Endothelial cell of umbilical vein (primary cell): ENCODE results near the gene ARHGAP42. TPM values are rescaled to one million over a fixed set of nuclear protein-coding genes. Genes with fewer than 3 reads are reported as not detected.

ENCODE experiments used
- BruUV-seq: library from RNA; stranded (reverse); fragments of 400-500 nt; replicated peaks from 2 replicates; lab custom pipeline; 2021; lab: Mats Ljungman, UMichigan
- CTCF ChIA-PET: fragments of 300-600, 350-600 bp; sonication (Branson Sonifier 250); formaldehyde crosslinking; loops from one replicate; lab custom pipeline; 2021; ENCODE audit warnings: antibody characterized with exemption, inconsistent platforms; lab: Charles Lee
- POLR2A ChIA-PET: fragments of 300-600, 350-600 bp; sonication (Branson Sonifier 250); formaldehyde crosslinking; loops from one replicate; lab custom pipeline; 2021; ENCODE audit warnings: antibody characterized with exemption, inconsistent platforms; lab: Charles Lee
- DNase-seq: peaks from one replicate; pipeline ENCODE4 v3.0.0-alpha.2; 2011; ENCODE audit warnings: low read depth, low spot score
- FAIRE-seq: peaks from 2 replicates; lab custom pipeline; 2011; peaks lifted over from hg19 to GRCh38; lab: Jason Lieb, UNC
- H2AFZ ChIP-seq: 2 replicates; pipeline ENCODE4 v1.6.0; 2012; ENCODE audit warnings: low read depth, low read length, control low read depth, inconsistent platforms
- H3K27ac ChIP-seq: 2 replicates; pipeline ENCODE4 v1.5.1; 2011; ENCODE audit warnings: low read depth, mild to moderate bottlenecking, control low read depth, low read length, moderate library complexity; ENCODE audit not compliant: insufficient read depth
- H3K27me3 ChIP-seq, 2 experiments: 2 replicates each; pipeline versions ENCODE4 v1.6.0 to v1.6.1; 2011; ENCODE audit warnings: low read length in 2 of 2, mixed read lengths in 1 of 2; ENCODE audit not compliant: control insufficient read depth in 2 of 2, insufficient read depth in 2 of 2
- H3K36me3 ChIP-seq, 2 experiments: 2 replicates in 1 of 2; 3 replicates in 1 of 2; pipeline ENCODE4 v1.5.1; 2011; ENCODE audit warnings: low read length in 2 of 2, mild to moderate bottlenecking in 1 of 2, moderate library complexity in 1 of 2; ENCODE audit not compliant: control insufficient read depth in 2 of 2, insufficient read depth in 2 of 2; ENCODE audit errors: extremely low read depth in 1 of 2
- H3K4me1 ChIP-seq: 3 replicates; pipeline ENCODE4 v1.5.1; 2011; ENCODE audit warnings: mild to moderate bottlenecking, low read length; ENCODE audit not compliant: control insufficient read depth, insufficient read depth; ENCODE audit errors: extremely low read depth
- H3K4me2 ChIP-seq: 2 replicates; pipeline ENCODE4 v1.6.1; 2011; ENCODE audit warnings: low read length, control low read depth, mixed read lengths; ENCODE audit not compliant: insufficient read depth
- H3K4me3 ChIP-seq, 3 experiments: fragments of 200-600 bp in 1 of 3; sonication (generic), shearing (Covaris generic) in 1 of 3; replicated peaks in 1 of 3; 2 replicates each; pipeline ENCODE4 v1.5.1; 2011 to 2016; ENCODE audit warnings: control low read depth in 3 of 3, low read length in 3 of 3, mild to moderate bottlenecking in 2 of 3, inconsistent platforms in 1 of 3, low read depth in 1 of 3, moderate library complexity in 1 of 3; ENCODE audit not compliant: insufficient read depth in 1 of 3
- H3K79me2 ChIP-seq: 2 replicates; pipeline ENCODE4 v1.6.0; 2012; ENCODE audit warnings: low read length, inconsistent platforms; ENCODE audit not compliant: control insufficient read depth, insufficient read depth
- H3K9ac ChIP-seq: replicated peaks from 2 replicates; pipeline ENCODE3; 2011; ENCODE audit warnings: low read length, control low read depth; ENCODE audit not compliant: insufficient read depth; ENCODE audit errors: extremely low read depth
- H3K9me1 ChIP-seq: replicated peaks from 3 replicates; pipeline ENCODE4 v1.6.0; 2011; ENCODE audit warnings: mild to moderate bottlenecking, low read length; ENCODE audit not compliant: control insufficient read depth, insufficient read depth; ENCODE audit errors: extremely low read depth
- H3K9me3 ChIP-seq: replicated peaks from 2 replicates; pipeline ENCODE4 v1.5.1; 2012; ENCODE audit warnings: low read length, inconsistent platforms; ENCODE audit not compliant: control insufficient read depth, insufficient read depth
- H4K20me1 ChIP-seq: replicated peaks from 2 replicates; pipeline ENCODE3; 2011; ENCODE audit warnings: mild to moderate bottlenecking, low read length; ENCODE audit not compliant: control insufficient read depth, insufficient read depth; ENCODE audit errors: extremely low read depth
- EZH2 ChIP-seq: IDR thresholded peaks from 2 replicates; pipeline ENCODE4 v1.6.1; 2012; ENCODE audit warnings: borderline replicate concordance, low read depth, mild to moderate bottlenecking, moderate library complexity, low read length, inconsistent platforms; ENCODE audit not compliant: severe bottlenecking
- FOS ChIP-seq: IDR thresholded peaks from 2 replicates; pipeline ENCODE4 v1.6.1; 2011; ENCODE audit warnings: mild to moderate bottlenecking, low read length, moderate library complexity, borderline replicate concordance; ENCODE audit not compliant: insufficient read depth
- GATA2 ChIP-seq: IDR thresholded peaks from 2 replicates; pipeline ENCODE4 v1.7.0; 2011; ENCODE audit warnings: low read depth, mild to moderate bottlenecking, moderate library complexity, mixed read lengths, low read length; ENCODE audit not compliant: insufficient read length, insufficient read depth
- JUN ChIP-seq: IDR thresholded peaks from 2 replicates; pipeline ENCODE4 v1.6.1; 2011; ENCODE audit warnings: borderline replicate concordance, low read depth; ENCODE audit not compliant: insufficient read length, insufficient read depth
- MYC ChIP-seq: IDR thresholded peaks from one replicate; pipeline ENCODE4 v1.6.1; 2011; ENCODE audit warnings: mild to moderate bottlenecking, low read depth, low read length
- POLR2A ChIP-seq: IDR thresholded peaks from 2 replicates; pipeline ENCODE4 v1.6.1; 2012; ENCODE audit warnings: low read depth, mild to moderate bottlenecking, control low read depth, low read length
- POLR2AphosphoS5 ChIP-seq: IDR thresholded peaks from 2 replicates; pipeline ENCODE4 v1.6.1; 2012; ENCODE audit warnings: low read depth, mild to moderate bottlenecking, control low read depth, low read length, moderate library complexity; ENCODE audit not compliant: insufficient read depth
- dilution Hi-C: fragments of 300-500 bp; cut with MboI; formaldehyde crosslinking; loops from one replicate; pipeline ENCODE4 v1.15.0; 2019; ENCODE audit warnings: low sequenced_read_pairs; ENCODE audit not compliant: extremely low pct_ligation_motif_present
- intact Hi-C: fragments of 100-400 bp; cut with micrococcal nuclease; formaldehyde crosslinking; loops from one replicate; pipeline ENCODE4 v1.10.0; 2022
- polyA plus RNA-seq, 4 experiments: library from polyadenylated mRNA; depleted of rRNA in 3 of 4; stranded (reverse) in 3 of 4; unstranded in 1 of 4; fragments of >200 nt; gene quantifications; 2 replicates each; pipeline versions ENCODE4 v1.2.1 to v1.2.3, GENCODE V29; 2011 to 2012; ENCODE audit warnings: missing spikeins in 1 of 4
- total RNA-seq: library from RNA; stranded (reverse); gene quantifications from 2 replicates; pipeline ENCODE4 v1.2.3, GENCODE V29; 2021
- TF ChIP-seq, protein P1 (sequence below): IDR thresholded peaks from 2 replicates; pipeline ENCODE4 v1.6.1; 2011; ENCODE audit not compliant: insufficient read depth, insufficient read length
- TF ChIP-seq, protein P2 (sequence below), 2 donors: IDR thresholded peaks; 1 replicate in 1 of 2; 2 replicates in 1 of 2; pipeline ENCODE4 v1.5.1; 2011; ENCODE audit warnings: low read length in 2 of 2, mild to moderate bottlenecking in 2 of 2, moderate library complexity in 2 of 2, control low read depth in 1 of 2, inconsistent platforms in 1 of 2, low read depth in 1 of 2; ENCODE audit not compliant: insufficient read depth in 1 of 2; ENCODE audit errors: extremely low read depth in 1 of 2

ARHGAP42 gene
- total and polyA plus RNA-seq, 2 donors (not counting 3 experiments of a cell fraction or from before 2014, with no cell fraction given), result 1.8 to 2.4 TPM

DNA sequence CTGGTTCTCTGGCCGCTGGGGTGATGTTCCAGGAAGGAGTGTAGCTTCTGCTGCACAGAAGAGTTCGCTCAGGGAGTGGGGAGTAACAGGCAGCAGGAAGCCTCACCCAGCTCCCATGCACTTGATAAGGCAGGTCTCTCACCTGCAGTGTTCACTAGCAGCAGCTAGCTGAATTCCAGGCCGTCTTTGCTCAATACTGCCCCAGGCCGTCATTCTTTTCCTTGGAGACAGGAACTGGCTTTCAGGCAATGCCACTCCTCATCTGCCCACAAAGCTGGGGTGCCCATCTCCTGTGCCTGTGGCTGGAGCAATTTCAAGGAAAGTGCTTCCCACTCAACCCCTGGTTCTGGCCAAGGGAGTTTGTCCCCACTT lies 66.1 kb downstream of the ARHGAP42 start:
- Histone ChIP-seq H3K36me3 (no peaks in the 10 kb centered on the region), H3K9me3 (no peaks in the 10 kb centered on the region), H3K4me3 (no peak overlapping the region), H3K9ac (no peak overlapping the region), H3K4me2 (no peak overlapping the region), H2AFZ (no peak overlapping the region), H3K4me1 (no peaks in the 10 kb centered on the region), H4K20me1 (no peaks in the 10 kb centered on the region), H3K27ac (no peak overlapping the region), H3K27me3 (no peaks in the 10 kb centered on the region), H3K79me2 (no peaks in the 10 kb centered on the region), H3K9me1 (no peaks in the 10 kb centered on the region)
- DNase-seq (no peak), FAIRE-seq (no peak)
- intact Hi-C loops (no loop called here), dilution Hi-C loops (no loop called here)
- TF ChIP-seq JUN, result no peak
- TF ChIP-seq POLR2A, result no peak
- TF ChIP-seq, protein P1, sequence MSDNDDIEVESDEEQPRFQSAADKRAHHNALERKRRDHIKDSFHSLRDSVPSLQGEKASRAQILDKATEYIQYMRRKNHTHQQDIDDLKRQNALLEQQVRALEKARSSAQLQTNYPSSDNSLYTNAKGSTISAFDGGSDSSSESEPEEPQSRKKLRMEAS, result no peak
- no peak for TF ChIP-seq EZH2
- no peak for TF ChIP-seq FOS
- no peak for TF ChIP-seq GATA2
- TF ChIP-seq MYC, result no peak
- TF ChIP-seq POLR2AphosphoS5, result no peak
- TF ChIP-seq, protein P2, sequence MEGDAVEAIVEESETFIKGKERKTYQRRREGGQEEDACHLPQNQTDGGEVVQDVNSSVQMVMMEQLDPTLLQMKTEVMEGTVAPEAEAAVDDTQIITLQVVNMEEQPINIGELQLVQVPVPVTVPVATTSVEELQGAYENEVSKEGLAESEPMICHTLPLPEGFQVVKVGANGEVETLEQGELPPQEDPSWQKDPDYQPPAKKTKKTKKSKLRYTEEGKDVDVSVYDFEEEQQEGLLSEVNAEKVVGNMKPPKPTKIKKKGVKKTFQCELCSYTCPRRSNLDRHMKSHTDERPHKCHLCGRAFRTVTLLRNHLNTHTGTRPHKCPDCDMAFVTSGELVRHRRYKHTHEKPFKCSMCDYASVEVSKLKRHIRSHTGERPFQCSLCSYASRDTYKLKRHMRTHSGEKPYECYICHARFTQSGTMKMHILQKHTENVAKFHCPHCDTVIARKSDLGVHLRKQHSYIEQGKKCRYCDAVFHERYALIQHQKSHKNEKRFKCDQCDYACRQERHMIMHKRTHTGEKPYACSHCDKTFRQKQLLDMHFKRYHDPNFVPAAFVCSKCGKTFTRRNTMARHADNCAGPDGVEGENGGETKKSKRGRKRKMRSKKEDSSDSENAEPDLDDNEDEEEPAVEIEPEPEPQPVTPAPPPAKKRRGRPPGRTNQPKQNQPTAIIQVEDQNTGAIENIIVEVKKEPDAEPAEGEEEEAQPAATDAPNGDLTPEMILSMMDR (IDR thresholded peaks at IDR 0.05; ENCODE audit: extremely low read depth in 1 of 2, insufficient read depth in 1 of 2, low read depth in 1 of 2, low read length in 2 of 2), result no peak
- no TSS peak for BruUV-seq
- POLR2A ChIA-PET, result no interaction called here
- CTCF ChIA-PET, result interaction anchor here (1.2 kb wide), 1 partner anchor 75 kb away, joined by 3 read pairs; no protein-coding TSS in a partner anchor
